SU-DHL-6 (cell line): ENCODE data around the gene SLC9A3.

Experiments used
- EZH2phosphoT487 ChIP-seq: fragments of 200-600 bp; sonication (generic), shearing (Covaris generic); conservative IDR thresholded peaks from 2 replicates; pipeline ENCODE4 v1.6.1; 2018; ENCODE audit warnings: mild to moderate bottlenecking, antibody characterized with exemption, low read length, moderate library complexity, mixed read lengths
- TF ChIP-seq, protein P1 (sequence below): fragments of 200-600 bp; sonication (generic); IDR thresholded peaks from one replicate; pipeline ENCODE4 v1.5.1; 2017; ENCODE audit warnings: antibody characterized with exemption, mild to moderate bottlenecking, low read length, moderate library complexity; ENCODE audit not compliant: insufficient read depth, poor library complexity, severe bottlenecking

GRCh38 chr5:421287-421880 is 102.9 kb downstream of the SLC9A3 start:
- TF ChIP-seq EZH2phosphoT487, result no peak
- TF ChIP-seq, protein P1, sequence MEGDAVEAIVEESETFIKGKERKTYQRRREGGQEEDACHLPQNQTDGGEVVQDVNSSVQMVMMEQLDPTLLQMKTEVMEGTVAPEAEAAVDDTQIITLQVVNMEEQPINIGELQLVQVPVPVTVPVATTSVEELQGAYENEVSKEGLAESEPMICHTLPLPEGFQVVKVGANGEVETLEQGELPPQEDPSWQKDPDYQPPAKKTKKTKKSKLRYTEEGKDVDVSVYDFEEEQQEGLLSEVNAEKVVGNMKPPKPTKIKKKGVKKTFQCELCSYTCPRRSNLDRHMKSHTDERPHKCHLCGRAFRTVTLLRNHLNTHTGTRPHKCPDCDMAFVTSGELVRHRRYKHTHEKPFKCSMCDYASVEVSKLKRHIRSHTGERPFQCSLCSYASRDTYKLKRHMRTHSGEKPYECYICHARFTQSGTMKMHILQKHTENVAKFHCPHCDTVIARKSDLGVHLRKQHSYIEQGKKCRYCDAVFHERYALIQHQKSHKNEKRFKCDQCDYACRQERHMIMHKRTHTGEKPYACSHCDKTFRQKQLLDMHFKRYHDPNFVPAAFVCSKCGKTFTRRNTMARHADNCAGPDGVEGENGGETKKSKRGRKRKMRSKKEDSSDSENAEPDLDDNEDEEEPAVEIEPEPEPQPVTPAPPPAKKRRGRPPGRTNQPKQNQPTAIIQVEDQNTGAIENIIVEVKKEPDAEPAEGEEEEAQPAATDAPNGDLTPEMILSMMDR, result no peak
